ENCODE measurements around the gene C6orf132.
"Not testable (repeated sequence)": the region's sequence is repeated elsewhere in the genome, so short reads cannot be mapped to it uniquely, and the experiment has no call there.

The C6orf132 gene

DNA sequence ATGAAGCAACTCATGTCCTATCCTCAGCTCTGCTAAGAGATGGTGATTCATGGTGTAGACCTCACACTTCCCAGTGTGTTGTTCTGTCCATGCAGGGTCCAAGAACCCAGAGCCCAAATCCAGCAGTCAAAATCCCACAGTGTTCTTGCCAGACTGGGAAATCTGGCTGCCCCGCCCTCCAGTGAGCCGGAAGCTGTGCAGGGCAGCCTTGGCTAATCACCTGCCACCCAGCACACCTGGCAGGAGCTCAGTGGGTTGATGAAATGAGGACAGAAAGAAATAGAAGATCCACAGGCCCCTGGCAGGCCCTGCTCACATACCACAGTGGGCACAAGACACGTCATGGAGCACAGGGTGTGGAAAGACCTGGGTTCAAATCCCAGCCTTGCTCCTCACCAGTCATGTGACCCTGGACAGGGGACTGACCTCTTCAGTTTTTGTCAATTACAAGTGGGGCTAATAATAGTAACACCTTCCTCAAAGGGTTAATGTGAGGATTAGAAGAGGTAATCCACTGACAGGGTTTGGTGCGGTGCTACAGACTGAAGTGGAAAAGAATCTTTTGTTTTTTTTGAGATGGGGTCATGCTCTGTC, 17.1 kb upstream of the C6orf132 start:
- no peak for DNase-seq (ENCODE audit: low read depth)

DNA sequence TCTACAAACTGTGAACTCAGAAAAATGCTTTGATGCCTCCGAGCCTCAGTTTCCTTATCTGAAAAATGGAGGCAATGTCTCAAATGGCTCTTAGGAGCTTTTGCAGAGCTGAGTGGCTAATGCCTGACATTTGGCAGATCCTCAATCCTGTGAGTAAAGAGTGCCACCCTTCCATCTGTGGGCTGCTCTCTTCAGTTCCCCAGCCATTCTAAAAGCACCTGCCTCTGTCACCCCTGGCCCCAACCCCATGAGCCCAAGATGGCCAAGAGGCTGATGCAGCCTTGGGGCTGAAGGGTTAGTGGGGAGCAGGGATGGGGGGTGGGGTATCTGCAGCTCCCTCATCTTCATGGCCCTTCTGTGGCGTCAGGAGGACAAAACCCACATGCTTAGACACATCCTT, 16.2 kb upstream of the C6orf132 start:
- DNase-seq (ENCODE audit: low read depth), result no peak

DNA sequence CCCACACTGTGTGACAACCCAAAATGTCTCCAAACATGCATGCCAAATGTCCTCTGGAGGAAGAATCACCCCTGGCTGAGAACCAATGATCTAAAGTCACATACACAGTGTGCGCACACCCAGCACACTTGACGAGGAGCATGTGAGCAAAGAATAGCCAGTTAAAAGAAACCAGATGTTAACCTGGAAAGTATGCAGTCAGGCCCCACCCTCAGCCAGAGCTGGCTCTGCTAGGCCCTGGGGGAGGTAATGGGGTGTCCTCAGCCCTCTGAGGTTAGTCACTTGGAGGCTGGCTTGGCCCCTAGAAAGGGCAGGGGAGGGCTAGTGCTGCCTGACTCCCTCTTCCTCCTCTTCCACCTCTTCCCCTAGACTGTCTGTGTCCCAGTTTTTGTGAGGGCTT, 15.6 kb upstream of the C6orf132 start:
- DNase-seq (ENCODE audit: low read depth), result no peak

DNA sequence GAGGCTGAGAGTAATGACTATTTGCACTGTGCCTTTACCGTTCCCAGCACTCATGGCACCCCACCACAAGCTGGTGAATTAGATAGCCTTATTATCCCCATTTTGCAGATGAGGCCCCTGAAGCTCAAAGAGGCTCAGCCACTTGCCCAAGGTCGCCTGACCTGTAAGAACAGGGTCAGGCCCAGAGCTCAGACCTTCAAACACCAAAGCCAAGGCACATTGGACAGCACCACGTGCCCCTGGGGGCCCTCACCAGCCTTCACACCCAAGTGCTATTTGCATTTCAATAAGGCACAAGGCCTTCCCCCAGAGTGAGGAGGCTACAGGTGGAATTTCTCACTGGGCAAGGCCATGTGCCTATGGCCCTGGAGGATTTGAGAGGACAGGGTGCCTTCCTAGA, 14.2 kb upstream of the C6orf132 start:
- no peak for DNase-seq (ENCODE audit: low read depth)

DNA sequence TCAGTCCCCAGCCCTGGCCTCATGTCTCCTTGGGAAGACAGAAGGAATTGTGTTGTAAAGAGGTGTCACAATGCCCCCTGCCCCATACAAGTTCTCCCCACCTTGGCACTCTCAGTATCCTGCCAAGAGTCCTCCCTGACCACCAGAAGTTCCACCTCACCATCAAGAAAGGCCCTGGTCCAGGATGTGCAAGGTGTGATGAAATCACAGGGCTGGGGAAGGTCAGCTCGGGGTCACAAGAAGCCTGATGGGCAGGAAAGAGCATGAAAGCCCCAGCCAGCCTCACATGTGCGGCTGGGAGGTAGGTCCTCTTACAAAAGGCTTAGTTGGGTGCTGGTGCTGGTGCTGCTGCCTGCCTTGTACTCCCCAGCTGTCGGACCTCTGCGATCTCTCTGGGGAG, 12.9 kb upstream of the C6orf132 start:
- DNase-seq (ENCODE audit: low read depth), result no peak

DNA sequence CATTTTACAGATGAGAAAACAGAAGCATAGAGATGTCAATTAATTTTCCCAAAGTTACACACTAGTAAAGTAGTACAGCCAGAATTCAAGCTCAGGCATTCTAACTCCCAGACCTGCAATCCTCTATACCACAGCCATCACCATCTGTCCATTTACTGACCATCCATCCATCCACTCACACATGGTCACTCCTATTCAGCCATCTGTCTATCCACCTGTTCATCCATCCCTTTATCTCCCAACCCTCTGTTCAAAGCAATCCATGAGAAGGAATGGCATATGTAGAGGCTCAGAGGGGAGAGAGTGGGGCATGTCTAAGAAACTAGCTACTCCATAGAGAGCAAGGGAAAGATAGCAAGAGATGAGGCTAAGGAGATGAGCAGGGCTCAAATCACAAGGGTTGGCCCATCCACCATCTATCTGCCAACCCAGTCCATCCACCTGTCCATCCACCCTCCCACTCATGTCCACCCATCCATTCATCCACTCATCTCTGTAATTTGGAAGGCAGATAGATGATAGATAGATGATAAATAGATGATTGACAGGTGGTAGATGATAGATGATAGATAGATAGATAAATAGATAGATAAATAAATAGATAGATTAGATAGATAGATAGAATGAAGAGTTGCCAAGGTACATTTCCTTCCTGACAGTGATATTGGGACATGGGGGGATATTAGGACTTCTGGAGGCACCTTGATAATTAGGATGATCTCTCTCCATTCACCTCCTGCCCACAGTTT, 12.2 kb upstream of the C6orf132 start:
- DNase-seq (ENCODE audit: low read depth), result no peak

DNA sequence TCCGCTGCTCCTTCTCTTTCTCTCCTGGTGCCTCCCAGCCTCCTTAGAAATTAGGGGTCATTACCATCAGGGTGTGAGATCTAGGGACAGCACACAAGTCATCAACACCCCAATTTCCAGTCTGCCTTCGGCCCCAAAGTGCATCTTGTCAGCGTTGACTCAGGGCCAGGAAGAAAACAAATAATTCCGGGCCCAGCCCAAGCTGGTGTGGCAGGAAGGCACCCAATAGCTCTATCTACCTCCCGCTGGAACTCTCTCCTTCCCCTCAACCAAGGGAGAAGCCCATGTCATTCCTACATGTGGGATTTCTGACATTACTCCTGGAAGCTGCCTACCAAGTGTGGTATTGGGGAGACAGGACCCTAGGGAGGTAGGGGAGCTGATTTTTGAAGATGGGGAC, 11.5 kb upstream of the C6orf132 start:
- DNase-seq (ENCODE audit: low read depth), result no peak

DNA sequence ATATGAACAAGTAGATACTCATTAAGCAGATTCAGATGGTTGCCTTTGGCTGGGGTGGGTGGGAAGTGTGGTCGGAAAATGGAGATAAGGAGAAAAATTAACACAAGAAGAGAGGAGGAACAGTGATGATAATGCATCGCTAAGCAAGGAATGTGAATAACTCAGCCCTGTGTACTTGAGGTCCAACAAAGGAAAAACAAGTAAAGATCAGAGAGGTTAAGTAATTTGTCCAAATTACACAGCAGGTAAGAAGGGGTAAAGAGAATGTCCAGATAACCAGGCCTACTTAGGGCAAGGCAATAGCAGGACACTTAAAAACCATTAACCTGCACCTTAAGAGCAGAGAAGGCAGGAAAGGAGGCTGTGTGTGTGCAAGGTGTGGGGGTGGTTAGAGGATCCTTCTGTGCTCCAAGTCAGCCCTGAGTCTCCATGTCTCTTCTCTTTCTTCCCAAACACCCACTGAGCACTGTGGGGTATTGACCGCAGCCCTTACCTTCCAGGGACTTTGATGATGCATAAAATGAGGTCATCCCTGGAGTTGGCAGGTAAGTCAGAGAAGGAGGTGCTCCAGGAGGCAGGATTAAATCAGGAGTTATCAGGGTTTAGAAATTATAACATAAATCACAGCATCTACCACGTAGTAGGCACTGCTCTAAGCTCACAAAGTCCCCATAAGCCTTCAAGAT, 10.3 kb upstream of the C6orf132 start:
- not testable (repeated sequence) for DNase-seq (ENCODE audit: low read depth)

DNA sequence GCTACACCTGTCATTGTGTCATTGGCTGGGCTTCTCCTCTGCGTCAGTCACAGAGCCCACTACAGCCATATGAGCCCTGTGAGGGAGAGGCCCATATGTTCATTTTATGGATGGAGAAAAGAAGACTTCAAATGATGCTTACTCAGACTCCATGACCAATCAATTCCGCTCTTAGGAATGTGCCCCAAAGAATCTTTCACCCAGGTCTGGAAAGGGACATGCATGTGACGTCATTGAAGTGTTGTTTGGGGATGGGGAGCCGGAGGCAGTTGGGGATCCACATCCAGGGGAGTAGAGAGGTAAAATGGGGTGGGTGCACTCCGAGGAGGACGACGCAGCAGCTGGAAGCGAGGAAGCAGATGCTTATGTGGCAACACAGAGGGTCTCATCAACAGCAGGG, 9.6 kb upstream of the C6orf132 start:
- no peak for DNase-seq (ENCODE audit: low read depth)

DNA sequence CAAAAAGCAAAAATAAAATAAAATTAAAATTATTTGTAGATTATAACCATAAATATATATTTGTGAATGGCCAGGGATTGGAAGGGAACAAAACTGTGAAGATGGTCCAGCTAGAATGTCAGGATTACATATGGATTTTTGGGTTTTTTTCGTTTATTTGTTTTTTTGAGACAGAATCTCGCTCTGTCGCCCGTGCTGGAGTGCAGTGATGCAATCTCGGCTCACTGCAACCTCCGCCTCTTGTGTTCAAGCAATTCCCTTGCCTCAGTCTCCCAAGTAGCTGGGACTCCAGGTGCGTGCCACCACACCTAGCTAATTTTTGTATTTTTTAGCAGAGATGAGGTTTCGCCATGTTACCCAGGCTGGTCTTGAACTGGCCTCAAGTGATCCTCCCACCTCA, 7.8 kb upstream of the C6orf132 start:
- DNase-seq (ENCODE audit: low read depth), result no peak

DNA sequence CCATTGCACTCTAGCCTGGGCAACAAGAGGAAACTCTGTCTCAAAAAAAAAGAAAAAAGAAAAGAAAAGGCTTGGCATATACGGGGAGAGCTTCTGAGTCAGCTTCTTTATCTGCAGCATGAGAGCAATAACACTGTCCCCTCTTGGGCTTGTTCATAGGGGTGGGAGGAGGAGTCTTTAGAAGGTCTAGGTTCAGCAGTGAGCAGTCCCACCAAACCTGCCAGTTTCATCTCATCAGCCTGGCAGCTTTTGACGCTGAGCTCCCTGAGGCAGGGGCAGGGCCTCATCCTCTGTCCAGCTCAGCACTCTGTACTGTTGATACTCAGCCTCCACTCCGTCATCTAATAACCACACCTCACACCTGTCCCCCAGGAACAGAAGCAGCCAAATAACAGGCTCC, 5.6 kb upstream of the C6orf132 start:
- no peak for DNase-seq (ENCODE audit: low read depth)

DNA sequence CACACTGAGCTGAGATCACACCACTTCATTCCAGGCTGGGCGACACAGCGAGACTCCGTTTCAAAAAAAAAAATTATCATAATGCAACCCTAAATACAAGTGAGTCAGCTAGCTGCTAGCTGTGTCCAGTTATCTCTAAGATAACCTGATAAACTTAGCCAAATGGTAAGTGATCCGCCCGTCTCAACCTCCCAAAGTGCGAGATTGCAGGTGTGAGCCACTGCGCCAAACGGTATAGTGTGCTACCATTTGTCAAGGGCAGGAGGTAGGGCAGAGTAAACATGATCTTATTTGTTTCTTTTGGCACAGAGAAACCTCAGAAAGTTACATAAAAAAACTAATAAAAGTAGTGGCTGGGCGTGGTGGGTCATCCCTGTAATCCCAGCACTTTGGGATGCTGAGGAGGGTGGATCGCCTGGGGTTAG, 4.7 kb upstream of the C6orf132 start:
- DNase-seq (ENCODE audit: low read depth), result no peak

DNA sequence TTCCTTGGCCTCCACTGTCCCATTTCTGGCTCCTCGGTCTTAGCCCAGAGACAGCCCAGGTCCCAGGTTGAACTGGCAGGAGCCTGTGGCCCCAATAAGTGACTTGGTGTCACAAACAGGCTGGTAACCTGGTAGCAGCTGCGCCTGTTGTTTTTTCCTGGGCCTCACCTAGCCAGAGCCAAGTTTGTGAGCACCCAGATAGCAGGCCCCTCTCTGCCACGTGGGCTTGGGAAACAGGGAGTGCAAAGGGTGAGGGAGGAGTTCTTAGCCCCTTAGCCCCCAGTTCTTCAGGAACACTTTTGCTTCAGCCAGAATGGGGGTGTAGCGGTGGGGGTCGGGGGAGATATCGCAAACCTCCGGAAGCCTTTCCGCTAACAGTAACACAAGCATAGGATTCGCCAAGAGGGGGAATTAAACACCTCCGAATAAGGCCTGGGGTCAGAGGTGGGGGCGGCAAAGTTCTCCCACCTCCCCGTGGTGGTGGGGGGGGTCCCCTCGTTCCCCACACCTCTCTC, 760 bp downstream of the C6orf132 start:
- DNase-seq (ENCODE audit: low read depth), result no peak

DNA sequence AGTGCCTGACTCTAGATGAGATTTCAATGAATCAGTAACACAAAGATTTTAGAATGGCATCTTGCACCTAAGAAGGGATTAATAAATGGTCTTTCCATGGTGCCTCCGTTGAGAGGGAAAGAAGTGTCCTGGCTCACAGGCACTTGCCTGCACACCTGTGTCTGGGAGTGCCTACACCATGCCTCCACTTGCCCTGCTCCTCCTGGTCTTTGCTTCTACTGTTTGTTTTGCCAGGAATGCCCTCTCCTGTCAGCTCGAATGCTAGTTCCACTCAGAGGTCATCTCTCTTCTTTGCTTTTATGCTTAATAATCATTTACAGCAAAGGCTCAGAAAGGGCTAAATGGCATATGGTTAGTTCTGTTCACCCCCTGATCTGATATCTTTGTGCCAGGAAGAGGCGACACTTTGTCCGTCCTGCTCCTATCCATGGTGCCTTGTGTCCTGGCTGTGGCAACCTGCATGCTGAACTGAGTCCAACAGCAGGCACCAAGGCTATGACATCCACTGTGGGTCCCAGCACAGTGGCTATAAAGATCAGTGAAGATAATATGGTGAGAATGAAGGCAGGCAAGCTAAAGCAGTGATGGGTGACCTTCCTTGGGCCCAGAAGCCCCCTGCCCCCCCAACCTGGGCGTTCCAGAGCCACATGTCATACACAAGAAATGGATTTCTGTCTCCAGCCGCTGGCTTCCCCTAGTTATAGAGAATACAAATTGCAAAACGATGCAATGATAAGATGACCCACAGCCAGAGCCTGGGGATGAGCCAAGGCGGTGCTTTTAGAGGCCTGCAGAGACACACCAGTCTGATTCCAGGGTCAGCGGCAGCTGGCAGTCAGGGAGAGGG, 1.4 kb downstream of the C6orf132 start:
- no peak for DNase-seq (ENCODE audit: low read depth)

DNA sequence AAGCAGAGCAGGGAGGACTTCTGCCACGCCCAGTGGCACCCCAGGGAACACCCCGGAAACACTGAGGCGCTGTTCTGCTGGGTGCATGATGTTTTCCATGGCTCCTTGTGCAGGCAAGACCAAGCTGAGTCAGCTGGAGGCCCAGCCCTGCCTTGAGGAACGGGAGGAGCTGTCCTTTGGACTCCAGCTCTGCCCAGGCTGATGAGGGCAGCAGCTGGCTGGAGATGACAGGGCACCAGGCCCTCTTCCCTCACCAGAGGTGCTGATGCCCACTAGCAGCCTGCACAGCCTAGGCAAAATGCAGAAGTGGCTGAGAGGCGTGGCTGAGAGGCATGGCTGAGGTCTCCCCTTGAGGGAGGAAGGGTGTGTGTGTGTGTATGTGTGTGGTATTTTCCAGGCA, 2.4 kb downstream of the C6orf132 start:
- DNase-seq (ENCODE audit: low read depth), result no peak

DNA sequence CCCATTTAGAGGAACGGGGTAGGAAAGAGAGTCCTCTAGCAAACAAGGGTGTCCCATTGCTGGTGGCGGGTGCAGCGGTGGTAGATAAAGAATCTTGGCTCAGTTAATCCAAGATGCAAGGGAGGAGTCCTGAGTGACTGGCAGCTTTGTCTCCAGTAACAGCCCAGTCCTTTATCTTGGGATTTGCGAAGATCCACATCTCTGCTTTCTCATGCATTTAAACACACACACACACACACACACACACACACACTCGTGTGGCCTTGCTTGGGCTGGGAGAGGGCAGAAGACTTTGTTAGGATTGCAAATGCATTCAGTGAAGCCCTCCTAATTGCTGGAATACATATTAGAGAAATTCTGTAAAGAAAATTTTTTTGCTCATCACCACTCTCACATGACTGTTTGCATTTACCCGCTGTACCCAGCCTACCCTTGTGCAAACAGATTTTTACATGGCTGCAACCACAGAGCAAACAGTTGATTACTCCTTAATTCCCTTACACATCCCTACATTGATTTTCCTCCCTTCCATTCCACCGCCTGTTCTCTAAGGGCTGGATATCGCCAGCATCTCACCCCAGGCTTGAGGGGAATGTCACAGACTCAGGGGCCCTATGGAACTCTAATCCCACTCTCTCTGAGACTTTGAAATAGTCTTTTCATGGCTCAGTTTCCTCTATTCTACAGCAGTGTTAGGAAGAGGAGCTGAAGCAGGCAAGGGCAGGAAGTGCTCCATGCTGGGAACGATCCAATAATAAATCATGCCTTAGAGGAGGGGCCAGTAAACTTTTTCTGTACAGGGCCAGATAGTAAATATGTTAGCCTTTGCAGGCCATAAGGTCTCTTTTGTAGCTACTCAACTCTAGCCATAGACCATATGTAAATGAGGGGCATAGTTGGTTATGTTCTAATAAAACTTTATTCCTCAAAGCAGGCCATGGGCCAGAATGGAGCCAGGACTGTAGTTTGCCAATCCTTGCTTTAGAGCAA, 3.5 kb downstream of the C6orf132 start:
- no peak for DNase-seq (ENCODE audit: low read depth)

DNA sequence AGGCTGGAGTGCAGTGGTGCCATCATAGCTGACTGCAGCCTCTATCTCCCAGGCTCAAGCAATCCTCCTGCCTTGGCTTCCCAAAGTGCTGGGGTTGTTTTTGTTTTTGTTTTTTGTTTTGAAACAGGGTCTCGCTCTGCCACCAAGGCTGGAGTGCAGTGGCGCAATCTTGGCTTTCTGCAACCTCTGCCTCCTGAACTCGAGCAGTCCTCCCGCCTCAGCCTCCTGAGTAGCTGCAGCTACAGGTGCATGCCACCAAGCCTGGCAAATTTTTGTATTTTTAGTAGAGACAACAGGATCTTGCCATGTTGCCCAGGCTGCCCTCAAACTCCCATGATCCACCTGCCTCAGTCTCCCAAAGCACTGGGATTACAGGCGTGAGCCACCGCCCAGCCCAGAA, 4.2 kb downstream of the C6orf132 start:
- no peak for DNase-seq (ENCODE audit: low read depth)

DNA sequence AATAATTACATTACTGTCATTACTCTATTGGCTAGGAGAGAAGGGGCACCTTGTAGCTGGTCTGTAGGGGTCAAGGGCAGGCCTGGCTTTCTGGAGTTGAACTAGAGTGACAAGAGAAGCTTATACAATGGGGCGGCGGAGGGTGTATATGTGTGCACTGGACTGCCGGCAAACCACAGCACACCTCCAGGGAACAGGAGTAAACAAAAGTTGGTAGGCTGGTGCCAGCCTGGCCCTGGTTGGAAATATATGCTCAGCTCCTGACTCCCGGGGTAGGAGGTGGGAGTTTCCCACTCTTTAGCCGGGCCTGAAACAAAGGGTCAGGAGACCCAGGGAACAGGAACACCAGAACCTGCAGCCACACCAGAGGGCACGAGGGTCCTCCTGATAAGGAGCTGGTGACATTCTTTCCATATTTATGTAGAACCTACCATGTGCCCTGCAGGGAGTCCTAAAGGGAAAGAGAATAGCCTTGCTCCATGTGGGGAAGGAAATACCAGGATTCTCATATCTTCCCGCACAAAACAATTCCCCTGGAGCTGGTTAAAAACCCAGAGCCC, 5.1 kb downstream of the C6orf132 start:
- no peak for DNase-seq (ENCODE audit: low read depth)

DNA sequence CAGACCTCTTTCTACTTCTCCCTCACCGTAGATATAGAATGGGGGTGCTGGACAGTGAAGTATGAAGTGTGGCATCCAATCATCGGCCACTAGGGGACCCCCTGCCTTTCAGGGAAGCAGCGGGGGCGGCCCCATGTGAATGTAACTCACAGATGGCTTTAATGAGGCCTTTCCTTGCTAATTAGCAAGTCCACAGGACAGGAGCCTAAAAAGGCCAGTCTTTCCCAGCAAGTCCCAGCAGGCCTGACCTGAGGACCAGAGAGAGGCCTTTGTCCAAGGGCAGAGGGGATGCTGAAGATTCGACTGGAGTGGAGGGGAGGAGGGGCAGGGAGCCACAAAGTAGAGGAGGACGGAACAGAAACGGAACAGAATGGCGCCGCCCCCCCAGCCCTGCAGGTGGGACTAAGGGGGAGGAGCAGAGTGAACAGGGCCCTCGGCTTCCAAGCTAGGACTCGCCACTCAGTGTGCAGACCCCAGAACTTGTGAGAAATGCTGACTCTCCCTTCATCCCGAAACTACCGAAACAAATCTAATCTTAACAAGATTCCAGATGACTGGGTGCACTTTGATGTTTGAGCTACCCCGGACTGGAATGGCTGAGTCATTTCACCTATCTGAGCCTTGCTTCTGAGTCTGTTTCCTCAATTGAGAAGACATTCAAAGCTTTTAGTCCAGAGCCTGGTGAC, 5.8 kb downstream of the C6orf132 start:
- no peak for DNase-seq (ENCODE audit: low read depth)

DNA sequence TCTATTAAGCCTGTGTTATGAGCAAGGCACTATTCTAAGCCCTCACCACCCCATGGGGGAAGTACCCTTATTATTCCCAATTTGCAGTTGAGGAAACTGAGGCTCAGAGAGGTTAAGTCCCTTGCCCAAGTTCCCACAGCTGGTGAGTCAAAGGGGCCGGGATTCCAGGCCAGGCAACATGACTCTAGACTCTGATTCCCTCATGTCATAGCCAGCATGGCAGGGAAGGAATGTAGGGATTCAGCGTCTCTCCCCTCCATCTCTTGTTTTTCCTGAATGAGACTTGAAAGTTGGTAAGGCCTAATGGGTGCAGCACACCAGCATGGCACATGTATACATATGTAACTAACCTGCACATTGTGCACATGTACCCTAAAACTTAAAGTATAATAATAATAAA, 6.7 kb downstream of the C6orf132 start:
- DNase-seq (ENCODE audit: low read depth), result no peak
